Heart left ventricle (tissue), 13 donors: ENCODE measurements around the gene SSC5D.

Experiments used
- CTCF ChIP-seq, 12 donors: fragments of 200-600 bp; sonication (generic) in 4 of 12; IDR thresholded peaks; one replicate each; pipeline versions ENCODE4 v1.5.0 to v1.8.0; 2018 to 2022; ENCODE audit warnings: antibody characterized with exemption in 12 of 12, mild to moderate bottlenecking in 5 of 12
- POLR2A ChIP-seq, 2 donors: fragments of 450-650 bp; IDR thresholded peaks; one replicate each; pipeline ENCODE4 v1.6.1; 2017; ENCODE audit warnings: antibody characterized with exemption in 2 of 2, mild to moderate bottlenecking in 2 of 2, moderate library complexity in 2 of 2
- donor health status: ischemic (EF 13 %, LVEDD 7.1; RV severe dilation, severe dysfunction).
- donor health status: DM: no; HTN: yes; CAD: no.
- donor health status: DM: no; HTN: no; CAD: no.
- donor health status: ischemic (EF 25% LVEDD 6.9; RV normal size, moderate dysfunction).
- donor health status: ischemic (EF 25% LVEDD 5.7; RV mildly dilated, moderate dysfunction).
- donor health status: ischemic (EF 35%, LVEDD 5.7; RV mildly dilated, moderate dysfunction).
- donor health status: nonischemic (EF 11% LVEDD 7.7; RV severe dilation, severe dysfunction).
- donor health status: DM: yes; HTN: yes; CAD: no.
- donor health status: PGD.
- donor health status: ischemic (EF 29% LVEDD 5.4; RV normal size, mild dysfunction).
- donor health status: nonischemic (EF 23%, LVEDD 6.1; RV moderate dilation, normal function).

- no peak for TF ChIP-seq CTCF (IDR thresholded peaks at IDR 0.05)
- TF ChIP-seq POLR2A (IDR thresholded peaks at IDR 0.05): no peak
Observed at GRCh38 chr19:55482967-55483705, 5.1 kb upstream of the SSC5D start.
